ENCODE measurements around the gene CFAP90.

CFAP90 gene

DNA sequence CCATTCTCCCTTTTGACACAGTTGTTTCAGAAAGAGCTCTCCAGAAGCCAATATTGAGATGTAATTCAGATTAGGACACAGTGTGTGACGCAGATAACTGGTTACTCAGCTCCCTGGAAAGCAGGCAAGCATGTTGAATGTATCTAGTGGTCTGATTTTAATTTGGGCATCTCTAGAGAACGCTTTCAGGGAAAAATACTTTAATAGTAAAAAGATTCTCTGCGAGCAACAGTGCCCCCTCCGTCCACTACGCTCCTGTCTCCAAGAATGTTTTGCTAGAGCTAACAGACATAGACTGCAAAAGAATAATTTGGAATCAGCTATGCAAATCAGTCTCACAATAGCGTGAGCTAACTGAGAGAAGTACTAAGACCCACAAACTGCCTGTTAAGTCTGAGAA, 23.3 kb downstream of the CFAP90 start:
- no peak for FAIRE-seq
- DNase-seq (ENCODE audit: insufficient read length, low spot score) = no peak

DNA sequence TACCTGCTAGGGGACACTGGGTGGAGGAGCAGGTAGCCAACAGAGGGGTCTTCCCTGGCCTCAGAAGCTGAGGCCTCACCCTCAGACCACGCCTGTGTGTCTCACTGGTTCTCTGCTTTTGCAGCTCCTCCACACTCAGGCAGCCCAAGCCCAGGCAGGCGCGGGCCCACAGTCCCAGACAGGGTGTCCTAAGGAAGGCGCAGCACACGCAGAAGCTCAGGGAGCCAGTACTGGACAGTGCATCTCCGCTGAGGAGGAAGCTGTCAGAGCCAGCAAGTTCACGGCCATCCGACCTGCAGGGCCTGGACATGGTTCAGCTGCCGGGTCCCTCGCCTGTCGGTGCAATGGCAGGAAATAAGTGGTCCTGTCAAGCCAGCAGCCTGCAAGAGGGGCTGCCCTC, 25.3 kb downstream of the CFAP90 start:
- FAIRE-seq (no peak), DNase-seq (ENCODE audit: insufficient read length, low spot score) (no peak)

DNA sequence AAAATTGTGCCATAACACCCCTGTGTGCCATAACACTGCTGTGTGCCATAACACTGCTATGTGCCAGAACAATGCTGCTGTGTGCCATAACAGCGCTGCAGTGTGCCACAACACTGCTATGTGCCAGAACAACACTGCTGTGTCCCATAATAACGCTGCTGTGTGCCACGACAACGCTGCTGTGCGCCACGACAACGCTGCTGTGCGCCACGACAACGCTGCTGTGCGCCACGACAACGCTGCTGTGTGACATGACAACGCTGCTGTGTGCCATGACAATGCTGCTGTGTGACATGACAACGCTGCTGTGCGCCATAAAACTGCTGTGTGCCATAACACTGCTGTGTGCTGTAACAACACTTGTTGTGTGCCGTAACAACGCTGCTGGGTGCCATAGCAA, 25.9 kb downstream of the CFAP90 start:
- FAIRE-seq (no peak), DNase-seq (ENCODE audit: insufficient read length, low spot score) (no peak)

DNA sequence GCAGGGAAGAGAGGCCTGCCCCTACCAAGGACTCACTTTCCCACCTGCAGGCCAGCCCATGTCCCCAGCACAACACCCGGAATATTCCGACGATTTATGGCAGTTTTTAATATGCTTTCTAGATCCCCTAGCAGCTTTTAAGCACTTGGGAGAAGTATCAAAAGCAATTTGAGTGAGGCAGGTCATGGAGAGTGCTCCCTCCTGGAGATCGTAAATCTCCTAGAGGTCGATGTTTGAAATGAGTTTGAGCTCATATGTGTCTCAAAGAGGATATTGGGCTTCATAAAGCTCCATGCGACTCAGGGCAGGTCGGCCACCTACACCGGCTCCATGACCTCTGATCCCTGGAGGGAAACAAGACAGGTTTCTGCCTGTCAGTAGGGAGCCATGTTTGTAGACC, 27.3 kb downstream of the CFAP90 start:
- FAIRE-seq = no peak
- DNase-seq (ENCODE audit: insufficient read length, low spot score) = no peak

DNA sequence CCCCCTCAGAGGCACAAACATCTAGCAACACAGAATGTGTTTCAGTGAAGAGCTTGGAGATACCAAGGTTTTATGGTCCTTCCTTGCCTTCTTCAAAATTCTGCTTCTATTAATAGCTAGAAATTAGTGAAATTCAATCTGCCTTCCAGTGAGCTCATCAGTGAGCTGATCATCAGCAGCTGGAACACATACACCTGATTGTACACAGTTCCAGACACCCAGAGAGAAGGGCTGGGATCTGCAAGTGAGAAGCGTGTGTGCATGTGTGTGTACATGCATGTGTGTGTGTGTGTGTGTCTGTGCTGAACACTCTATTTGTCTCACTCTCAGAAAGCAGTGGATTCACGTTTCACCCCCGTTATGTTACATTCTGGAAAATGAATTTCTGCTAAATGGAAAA, 28.5 kb downstream of the CFAP90 start:
- no peak for DNase-seq (ENCODE audit: insufficient read length, low spot score)
- FAIRE-seq = no peak

DNA sequence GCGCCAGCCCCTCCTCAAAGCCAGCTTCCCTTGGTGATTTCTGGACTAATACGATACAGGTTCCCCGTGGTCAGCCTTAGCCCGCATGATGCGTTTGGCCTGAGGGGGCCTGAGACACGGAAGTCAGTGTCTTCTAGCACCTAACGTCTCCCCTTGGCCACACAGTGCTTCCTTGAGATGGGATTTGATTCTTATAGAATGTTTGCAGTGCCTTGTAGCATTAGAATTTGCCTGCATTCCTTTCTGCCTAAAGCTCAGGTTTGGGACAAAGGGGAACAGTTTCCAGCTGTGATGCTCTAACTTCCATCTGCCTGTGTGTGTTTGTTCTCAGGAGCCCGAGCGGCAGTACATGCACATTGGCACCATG, 34.4 kb downstream of the CFAP90 start:
- FAIRE-seq (no peak), DNase-seq (ENCODE audit: insufficient read length, low spot score) (no peak)

DNA sequence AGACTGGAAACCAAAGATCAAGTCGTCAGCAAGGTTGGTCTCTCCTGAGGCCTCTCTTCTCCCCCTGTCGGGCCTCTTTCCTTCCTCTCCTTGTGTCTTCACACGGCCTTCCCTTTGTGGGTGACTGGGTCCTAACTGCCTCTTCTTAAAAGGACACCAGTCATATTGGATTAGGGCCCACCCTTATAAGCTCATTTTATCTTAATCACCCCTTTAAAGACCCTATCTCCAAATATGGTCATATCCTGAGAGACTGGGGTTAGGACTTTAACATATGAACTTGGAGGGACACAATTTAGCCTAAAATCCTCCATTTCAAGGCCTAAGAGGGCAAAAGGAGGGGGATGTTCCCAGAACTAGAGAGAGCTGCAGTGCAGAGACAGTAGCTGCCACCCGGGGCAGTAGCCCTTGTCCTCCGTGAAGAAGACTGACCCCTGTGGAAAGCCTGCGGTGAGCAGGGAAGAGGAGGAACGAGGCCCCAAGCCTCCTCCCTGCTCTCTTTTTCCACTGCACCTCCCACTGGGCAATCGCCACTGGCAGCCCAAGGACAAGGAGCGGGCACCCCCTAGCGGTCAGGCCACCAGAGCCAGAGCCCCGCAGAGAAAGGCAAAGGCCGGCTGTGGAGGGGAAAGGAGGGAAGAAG, 34.9 kb downstream of the CFAP90 start:
- FAIRE-seq (peak; percentile 67), DNase-seq (ENCODE audit: insufficient read length, low spot score) (peak; percentile 67)

DNA sequence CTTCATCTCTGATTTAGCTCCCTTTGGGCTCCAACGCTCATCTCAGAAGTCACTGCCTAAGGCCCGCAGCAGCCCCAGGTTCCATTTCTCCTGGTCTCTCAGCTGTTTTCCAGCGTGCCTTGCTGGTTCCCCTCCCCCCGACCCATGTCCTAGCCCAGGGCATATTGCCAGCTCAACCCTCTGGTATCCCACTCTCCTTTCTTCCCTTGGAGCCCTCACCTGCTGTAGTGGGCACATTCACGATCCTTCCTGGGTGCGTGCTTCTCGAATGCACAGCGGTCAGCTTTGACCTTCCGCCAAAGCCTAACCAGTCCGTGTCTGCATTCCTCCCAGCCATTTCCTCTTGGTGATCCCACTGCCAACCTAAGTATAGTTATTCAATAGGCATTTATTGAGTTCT, 36.1 kb downstream of the CFAP90 start:
- DNase-seq (ENCODE audit: insufficient read length, low spot score) (no peak), FAIRE-seq (no peak)

DNA sequence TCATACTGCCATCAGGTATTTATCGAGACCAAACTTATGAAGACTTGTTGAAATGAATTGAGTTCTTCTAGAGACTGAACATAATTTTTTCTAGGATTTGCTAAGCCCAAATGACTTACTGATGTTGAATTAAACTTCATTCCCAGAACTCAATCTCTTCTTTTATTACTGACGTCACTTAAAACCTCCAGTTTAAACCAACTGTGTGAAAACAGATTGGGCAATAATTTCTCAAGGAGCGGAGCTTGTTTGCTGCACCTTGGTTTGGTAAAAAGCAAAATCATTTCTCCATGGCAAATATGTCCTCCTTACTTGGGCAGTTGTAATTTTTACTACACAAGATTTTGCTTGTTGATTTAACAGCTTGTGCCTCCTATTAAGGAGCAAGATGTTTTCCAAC, 37.4 kb downstream of the CFAP90 start:
- FAIRE-seq (no peak), DNase-seq (ENCODE audit: insufficient read length, low spot score) (no peak)

DNA sequence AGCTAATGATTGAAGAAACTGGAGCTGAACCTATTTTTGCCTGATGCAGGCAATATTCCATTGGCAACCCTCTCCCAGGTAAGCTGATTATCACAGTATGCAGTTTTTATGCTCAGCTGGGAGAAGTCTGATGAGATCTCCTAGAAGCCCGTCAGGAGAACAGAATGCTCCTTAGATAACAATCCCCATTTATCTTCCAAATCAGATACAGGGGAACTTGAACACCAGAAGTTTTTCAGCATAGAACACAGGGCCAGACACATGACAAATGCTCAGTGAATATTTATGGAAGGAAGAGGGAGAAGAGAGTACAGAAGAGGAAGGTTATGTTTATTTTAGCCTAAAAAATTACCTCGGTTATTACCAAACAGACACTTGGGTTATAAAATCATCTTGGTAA, 37.9 kb downstream of the CFAP90 start:
- FAIRE-seq (no peak), DNase-seq (ENCODE audit: insufficient read length, low spot score) (no peak)

DNA sequence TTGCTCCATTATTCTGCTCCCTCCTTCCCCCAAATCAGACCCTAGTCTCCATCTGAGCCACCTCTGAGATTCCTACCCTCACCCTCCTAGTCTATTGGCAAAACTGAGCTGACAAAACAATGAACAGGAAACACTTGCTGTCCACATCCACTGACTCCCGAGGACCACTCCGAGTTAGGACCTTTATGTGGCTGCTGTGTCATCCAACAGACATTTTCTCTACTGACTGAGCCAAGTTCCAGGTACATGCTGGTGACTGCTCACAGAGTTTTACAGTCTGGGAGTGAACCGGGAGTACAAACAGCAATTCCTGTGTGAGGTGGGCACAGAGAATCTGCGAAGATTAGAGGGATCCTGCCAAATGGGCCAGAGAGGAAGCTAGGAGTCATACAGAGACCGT, 39.2 kb downstream of the CFAP90 start:
- FAIRE-seq = no peak

DNA sequence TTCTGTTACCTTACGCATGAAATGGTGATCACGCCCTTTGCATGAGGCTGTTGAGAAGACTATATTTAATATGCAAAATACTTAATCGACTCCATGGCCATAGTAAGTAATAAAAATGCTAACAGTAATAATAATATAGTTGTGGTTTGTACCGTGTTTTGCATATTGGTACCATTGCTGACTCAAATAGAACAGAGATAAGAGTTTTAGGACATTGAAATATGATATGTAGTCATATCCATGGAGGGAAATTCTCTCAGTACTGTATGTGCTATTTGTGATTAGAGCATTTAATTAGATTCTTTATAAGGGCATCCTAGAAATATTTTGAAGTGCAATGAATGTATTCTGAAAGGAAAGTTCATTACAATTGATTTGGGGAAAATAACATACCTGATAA, 41.9 kb downstream of the CFAP90 start:
- no peak for FAIRE-seq
- DNase-seq (ENCODE audit: insufficient read length, low spot score) = no peak

More for the DNA sequence above, 39.2 kb downstream of the CFAP90 start:
- DNase-seq (ENCODE audit: insufficient read length, low spot score) = no peak

DNA sequence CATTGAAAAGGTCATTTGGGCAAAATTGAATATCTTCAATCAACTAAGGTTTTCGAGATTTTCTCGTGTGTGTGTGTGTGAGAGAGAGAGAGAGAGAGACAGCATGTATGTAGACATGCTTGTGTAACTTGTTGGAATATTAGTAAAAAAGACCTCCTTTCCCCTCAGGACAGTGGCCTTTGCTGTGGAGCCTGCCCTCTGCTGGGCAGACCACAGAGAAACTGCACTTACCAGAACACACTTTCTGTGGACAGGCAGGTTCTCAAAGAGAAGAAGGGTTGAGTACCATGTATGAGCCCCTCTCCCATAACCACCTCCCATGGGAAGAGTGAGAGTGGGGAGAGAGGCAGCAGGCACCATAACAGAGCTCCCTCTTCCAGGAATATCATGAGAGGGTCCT, 45.6 kb downstream of the CFAP90 start:
- FAIRE-seq (no peak), DNase-seq (ENCODE audit: insufficient read length, low spot score) (no peak)

DNA sequence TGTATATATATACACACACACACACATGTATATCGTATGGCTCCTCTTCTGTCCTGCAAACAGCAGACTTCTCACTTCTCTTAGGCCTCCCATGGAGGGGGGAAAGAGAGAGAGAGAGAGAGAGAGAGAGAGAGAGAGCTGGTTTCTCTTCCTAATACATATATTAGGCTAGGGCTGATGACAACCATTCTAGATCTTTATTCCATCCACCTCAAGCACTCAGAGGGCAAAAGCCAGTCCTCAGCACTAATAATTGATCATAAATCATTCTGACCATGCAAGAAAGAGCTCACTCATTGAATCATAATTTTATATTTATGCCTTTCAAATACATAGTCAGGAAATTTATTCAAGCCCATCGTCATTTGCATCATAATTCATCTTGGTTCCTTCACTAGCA, 47.0 kb downstream of the CFAP90 start:
- DNase-seq (ENCODE audit: insufficient read length, low spot score) = no peak
- no peak for FAIRE-seq

DNA sequence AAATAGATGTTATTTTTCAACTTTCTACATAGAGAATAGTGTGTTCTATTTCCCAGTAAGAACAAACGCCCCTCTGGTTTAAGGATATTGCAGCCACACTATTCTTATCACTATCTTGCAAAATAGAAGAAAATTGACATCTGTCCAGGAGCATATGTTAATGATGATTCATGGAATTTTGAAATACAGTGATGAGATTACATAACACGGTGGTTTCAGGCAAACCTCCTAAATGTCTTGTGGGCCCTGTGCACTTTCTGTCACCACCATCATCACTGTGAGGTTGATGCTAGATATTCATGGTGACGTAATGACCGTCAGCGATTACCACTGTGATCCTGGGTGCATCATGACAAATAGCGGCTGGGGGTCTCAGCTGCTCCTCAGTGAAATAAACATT, 48.1 kb downstream of the CFAP90 start:
- no peak for FAIRE-seq

DNA sequence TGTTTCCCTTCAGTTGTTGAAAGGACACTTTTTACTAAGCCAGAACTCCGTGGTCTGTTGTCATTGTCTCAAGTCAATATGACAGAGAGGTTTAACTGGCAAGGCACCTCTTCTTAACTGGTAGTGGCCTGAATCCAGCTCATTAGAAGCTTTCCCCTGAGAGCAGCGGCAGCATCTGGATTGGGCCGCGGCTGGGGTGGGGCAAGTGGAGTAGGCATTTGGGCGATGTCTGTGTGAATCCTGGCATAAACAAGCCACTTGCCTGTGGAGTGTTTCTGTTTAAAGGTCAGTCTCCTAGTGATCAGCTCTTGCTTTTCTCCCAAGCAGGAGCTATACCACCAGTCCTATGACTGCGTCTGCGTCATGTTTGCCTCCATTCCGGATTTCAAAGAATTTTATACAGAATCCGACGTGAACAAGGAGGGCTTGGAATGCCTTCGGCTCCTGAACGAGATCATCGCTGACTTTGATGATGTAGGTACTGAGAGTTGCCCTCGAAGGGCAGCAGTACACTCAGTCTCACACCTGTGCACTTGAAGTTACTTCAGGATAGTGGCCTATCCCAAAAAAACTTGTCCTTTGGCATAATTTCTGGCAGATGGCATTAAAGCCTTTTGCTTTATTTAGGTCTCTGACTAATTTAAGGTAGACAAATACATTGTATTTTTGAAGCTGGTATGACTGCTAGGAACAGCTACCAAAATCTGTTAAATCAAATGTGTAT, 48.9 kb downstream of the CFAP90 start:
- FAIRE-seq (no peak), DNase-seq (ENCODE audit: insufficient read length, low spot score) (no peak)

More for the DNA sequence above, 48.1 kb downstream of the CFAP90 start:
- DNase-seq (ENCODE audit: insufficient read length, low spot score) = no peak

DNA sequence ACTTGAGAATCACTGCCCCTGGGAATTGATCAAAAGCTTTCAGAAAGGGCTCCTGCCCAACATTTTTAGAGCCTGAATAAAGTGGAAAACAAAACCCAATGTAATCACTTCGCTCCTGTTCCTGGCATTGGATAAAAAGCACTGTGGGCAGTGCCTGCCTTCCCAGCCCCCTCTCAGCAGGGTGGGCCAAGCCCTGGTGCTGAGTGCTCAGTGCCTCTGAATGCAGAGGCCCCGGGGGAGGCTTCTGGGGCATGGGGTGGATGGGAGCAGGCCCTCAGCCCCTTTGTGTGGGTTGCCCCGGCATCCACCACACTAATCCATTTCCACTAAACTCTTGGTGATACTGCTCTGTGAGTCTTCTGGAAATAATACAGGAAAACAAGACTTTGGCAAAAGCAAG, 55.6 kb downstream of the CFAP90 start:
- no peak for DNase-seq (ENCODE audit: insufficient read length, low spot score)
- FAIRE-seq = no peak

DNA sequence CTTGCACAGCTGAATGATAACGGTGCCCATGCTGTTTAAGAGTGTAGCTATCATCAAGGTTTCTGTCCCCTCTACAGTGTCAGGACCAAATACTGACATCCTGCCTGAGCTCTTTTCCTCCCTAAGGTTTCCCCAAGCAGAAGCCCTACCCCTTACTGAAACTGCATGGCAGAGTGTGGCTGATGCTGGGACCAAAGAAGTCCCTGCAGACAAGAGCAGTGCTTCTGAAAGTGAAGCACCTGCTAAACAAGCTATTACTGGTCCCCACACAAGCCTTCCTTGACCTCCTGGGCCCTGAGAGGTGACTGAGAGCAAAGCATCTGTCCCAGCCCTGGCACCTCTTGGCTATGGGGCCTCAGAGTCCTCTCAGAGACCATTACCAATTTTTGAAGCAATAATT, 56.1 kb downstream of the CFAP90 start:
- DNase-seq (ENCODE audit: insufficient read length, low spot score) (no peak), FAIRE-seq (no peak)

DNA sequence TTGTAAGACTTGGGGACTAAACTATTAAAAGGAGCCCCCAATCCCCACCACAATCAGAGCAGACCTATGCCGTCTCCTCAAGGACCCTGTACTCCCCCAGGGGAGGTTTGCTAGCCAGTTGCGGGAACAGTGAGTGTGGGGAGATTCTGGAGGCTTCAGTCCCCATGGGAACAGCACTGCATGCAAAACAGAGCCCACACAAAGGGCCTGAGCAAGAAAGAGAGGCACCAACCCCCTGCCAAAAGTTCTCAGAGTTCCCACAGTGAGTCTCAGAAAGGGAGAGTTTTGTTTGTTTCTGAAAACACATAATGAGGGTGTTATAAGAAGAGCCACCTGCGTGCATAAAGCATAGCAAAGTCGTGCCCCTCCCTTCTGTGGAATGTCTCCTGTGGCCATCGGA, 56.6 kb downstream of the CFAP90 start:
- no peak for FAIRE-seq
- DNase-seq (ENCODE audit: insufficient read length, low spot score) = no peak

DNA sequence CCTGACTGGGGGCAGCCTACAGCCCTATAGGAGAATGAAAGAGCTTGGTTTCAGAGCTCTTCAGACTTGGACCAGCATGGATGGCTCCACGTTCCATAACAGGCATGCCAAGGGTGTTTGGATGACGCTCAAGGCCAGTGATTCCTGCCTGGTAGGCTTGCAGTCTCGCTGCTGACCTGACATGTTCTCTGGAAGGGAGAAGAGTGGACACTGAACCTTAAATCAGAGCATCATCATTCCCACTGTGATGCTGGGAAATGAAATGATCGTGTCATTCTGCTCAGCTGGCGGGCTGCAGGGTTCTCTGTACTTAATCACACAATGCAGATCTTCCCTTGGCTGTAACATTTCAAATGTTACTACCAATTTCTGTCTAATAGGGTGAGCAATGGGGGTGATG, 57.0 kb downstream of the CFAP90 start:
- FAIRE-seq = no peak
- DNase-seq (ENCODE audit: insufficient read length, low spot score) = no peak

DNA sequence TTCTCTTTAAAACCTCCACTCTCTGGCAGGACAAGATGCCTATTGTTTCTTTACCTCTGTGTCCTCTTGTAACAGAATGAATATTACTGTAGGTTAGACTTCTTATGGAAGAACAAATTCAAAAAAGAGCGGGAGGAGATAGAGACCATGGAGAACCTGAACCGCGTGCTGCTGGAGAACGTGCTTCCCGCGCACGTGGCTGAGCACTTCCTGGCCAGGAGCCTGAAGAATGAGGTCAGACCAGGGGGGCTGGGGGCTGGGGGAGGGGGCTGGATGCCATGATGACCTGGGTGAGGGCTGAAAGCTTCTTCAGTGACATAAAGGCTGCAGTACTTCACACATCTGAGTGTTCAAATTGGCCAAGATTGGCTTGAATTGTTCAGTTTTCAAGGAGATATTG, 61.4 kb downstream of the CFAP90 start:
- DNase-seq (ENCODE audit: insufficient read length, low spot score) (no peak), FAIRE-seq (no peak)

DNA sequence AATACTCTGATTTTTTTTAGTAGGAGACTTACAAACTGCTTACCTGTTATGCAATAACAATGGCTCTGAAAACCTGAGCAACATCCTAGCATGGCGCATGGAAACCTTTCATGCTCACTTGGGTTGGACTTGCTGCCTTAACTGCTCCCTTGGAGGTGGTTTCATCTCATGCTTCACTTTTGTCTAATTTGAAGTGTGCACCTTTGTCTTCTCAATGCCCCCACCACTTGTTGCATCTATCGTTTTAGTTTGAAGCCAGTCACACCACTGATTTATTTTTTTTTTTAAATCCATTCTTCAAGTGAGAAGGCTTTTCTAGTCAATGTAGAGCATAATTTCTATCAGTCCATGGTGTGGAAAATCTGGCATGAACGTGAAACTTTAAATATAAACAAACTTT, 63.2 kb downstream of the CFAP90 start:
- FAIRE-seq (no peak), DNase-seq (ENCODE audit: insufficient read length, low spot score) (no peak)

All from GM19239 (cell line).